Measurements from ENCODE around the gene RPS6KA5. TPM values are rescaled to one million over a fixed set of nuclear protein-coding genes. Genes with fewer than 3 reads are reported as not detected.

The RPS6KA5 gene
- total RNA-seq, 1 experiment from 2014 or later, result 2.6 TPM

DNA sequence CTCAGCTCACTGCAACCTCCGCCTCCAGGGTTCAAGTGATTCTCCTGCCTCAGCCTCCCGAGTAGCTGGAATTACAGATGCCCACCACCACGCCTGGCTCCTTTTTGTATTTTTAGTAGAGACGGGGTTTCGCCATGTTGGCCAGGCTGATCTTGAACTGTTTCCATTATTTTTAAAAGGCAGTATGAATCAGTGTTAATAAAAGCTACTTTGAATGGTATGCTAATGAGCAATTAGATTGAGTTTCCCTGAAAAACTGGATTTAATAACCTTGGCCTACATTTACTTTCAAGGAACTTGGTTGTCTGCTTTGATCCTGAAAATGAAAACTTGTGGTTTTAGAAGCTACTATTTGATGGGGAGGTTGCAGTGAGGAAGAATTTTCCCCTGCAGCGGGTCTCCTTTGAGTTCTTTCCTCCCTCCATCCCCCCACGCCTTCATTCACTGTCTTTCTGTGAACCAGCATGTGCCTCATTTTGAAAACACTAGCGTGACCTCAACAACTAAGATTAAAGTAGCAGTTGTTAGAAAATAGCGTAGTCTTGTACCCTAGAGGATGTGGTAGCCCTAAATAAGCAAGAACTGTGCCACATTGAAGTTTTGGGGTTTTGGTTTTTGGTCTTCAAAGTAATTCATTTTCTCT is 17.8 kb upstream of the RPS6KA5 start:
- H3K36me3 ChIP-seq (ENCODE audit: control insufficient read depth, insufficient read depth, low read length), result no peaks in the 10 kb centered on the region
- intact Hi-C loops (cut with micrococcal nuclease; ENCODE audit: unreplicated experiment) (no loop called here), in situ Hi-C loops (cut with HindIII; ENCODE audit: low pct_unique_long_range_greater_than_20kb, low sequenced_read_pairs) (no loop called here)
- TF ChIP-seq, protein P1, sequence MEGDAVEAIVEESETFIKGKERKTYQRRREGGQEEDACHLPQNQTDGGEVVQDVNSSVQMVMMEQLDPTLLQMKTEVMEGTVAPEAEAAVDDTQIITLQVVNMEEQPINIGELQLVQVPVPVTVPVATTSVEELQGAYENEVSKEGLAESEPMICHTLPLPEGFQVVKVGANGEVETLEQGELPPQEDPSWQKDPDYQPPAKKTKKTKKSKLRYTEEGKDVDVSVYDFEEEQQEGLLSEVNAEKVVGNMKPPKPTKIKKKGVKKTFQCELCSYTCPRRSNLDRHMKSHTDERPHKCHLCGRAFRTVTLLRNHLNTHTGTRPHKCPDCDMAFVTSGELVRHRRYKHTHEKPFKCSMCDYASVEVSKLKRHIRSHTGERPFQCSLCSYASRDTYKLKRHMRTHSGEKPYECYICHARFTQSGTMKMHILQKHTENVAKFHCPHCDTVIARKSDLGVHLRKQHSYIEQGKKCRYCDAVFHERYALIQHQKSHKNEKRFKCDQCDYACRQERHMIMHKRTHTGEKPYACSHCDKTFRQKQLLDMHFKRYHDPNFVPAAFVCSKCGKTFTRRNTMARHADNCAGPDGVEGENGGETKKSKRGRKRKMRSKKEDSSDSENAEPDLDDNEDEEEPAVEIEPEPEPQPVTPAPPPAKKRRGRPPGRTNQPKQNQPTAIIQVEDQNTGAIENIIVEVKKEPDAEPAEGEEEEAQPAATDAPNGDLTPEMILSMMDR (IDR thresholded peaks at IDR 0.05), result no peak
- TF ChIP-seq POLR2AphosphoS5 (IDR thresholded peaks at IDR 0.05; ENCODE audit: low read depth, low read length) (no peak), SIN3A (IDR thresholded peaks at IDR 0.05; ENCODE audit: borderline replicate concordance, insufficient read depth, low read depth, low read length) (no peak), TCF7L2 (IDR thresholded peaks at IDR 0.05; ENCODE audit: low read depth, low read length) (no peak), REST (IDR thresholded peaks at IDR 0.05; ENCODE audit: insufficient read depth in 1 of 2, low read depth in 2 of 2, low read length in 1 of 2) (no peak)
- DNase-seq (ENCODE audit: low read depth, low spot score) (no peak), ATAC-seq (no peak)
- H3K9me3 ChIP-seq (ENCODE audit: control insufficient read depth, insufficient read depth, low read depth, low read length), result no peaks in the 10 kb centered on the region
- H3K27ac ChIP-seq (ENCODE audit: low read length), result no peak overlapping the region
- H3K4me3 ChIP-seq (ENCODE audit: low read depth in 2 of 2, low read length in 2 of 2), result no peak overlapping the region
- ChIA-PET CTCF (no interaction called here), POLR2A (no interaction called here)
- H3K4me1 ChIP-seq (ENCODE audit: control insufficient read depth, insufficient read depth, low read length), result no peaks in the 10 kb centered on the region
- H3K27me3 ChIP-seq (ENCODE audit: control insufficient read depth, insufficient read depth, low read length), result no peaks in the 10 kb centered on the region
- BruUV-seq (replicated peaks), result no TSS peak

- H3K27me3 ChIP-seq (ENCODE audit: control insufficient read depth, insufficient read depth, low read length), result no peaks in the 10 kb centered on the region
- ChIA-PET CTCF (no interaction called here), POLR2A (no interaction called here)
- BruUV-seq (replicated peaks), result no TSS peak
- H3K9me3 ChIP-seq (ENCODE audit: control insufficient read depth, insufficient read depth, low read depth, low read length), result no peaks in the 10 kb centered on the region
- intact Hi-C loops (cut with micrococcal nuclease; ENCODE audit: unreplicated experiment) (no loop called here), in situ Hi-C loops (cut with HindIII; ENCODE audit: low pct_unique_long_range_greater_than_20kb, low sequenced_read_pairs) (no loop called here)
- H3K36me3 ChIP-seq (ENCODE audit: control insufficient read depth, insufficient read depth, low read length), result no peaks in the 10 kb centered on the region
- no peaks in the 10 kb centered on the region for H3K4me1 ChIP-seq (ENCODE audit: control insufficient read depth, insufficient read depth, low read length)
- ATAC-seq, result no peak
- no peak for DNase-seq (ENCODE audit: low read depth, low spot score)
- no peak overlapping the region for H3K4me3 ChIP-seq (ENCODE audit: low read depth in 2 of 2, low read length in 2 of 2)
- TF ChIP-seq POLR2AphosphoS5 (IDR thresholded peaks at IDR 0.05; ENCODE audit: low read depth, low read length), result no peak
- TF ChIP-seq REST (IDR thresholded peaks at IDR 0.05; ENCODE audit: insufficient read depth in 1 of 2, low read depth in 2 of 2, low read length in 1 of 2), result no peak
- TF ChIP-seq, protein P1 (IDR thresholded peaks at IDR 0.05), result no peak
- TF ChIP-seq SIN3A (IDR thresholded peaks at IDR 0.05; ENCODE audit: borderline replicate concordance, insufficient read depth, low read depth, low read length), result no peak
- TF ChIP-seq TCF7L2 (IDR thresholded peaks at IDR 0.05; ENCODE audit: low read depth, low read length), result no peak
- no peak overlapping the region for H3K27ac ChIP-seq (ENCODE audit: low read length)
These were observed 15.1 kb upstream of the RPS6KA5 start for GRCh38 chr14:91075553-91075952.
